ENCODE results near the gene EPHB1.

Gene EPHB1

DNA sequence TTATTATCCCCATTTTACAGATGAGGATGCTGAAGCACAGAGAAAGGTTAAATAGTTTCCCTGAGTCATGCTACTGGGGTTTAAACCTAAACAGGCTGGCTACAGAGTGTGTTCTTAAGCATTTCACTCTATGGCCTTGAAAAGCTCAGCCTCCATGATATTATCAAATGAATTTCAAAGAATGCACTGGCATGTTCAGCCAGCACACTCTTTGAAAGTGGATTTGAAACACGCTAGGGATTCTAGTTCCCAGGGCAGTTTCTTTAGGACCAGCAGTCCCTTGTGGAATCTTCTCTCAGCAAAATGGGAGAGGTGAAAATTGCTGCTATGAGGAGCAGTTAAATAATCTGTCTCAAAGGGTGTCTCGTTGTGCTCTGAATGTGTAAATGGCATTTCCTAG lies 213.3 kb downstream of the EPHB1 start:
- H3K18ac ChIP-seq (ENCODE audit: low read depth in 1 of 2, low read length in 2 of 2) = no peak overlapping the region
- no peak for DNase-seq
- H2BK120ac ChIP-seq (ENCODE audit: low read depth, low read length) = no peak overlapping the region
- H2BK12ac ChIP-seq (ENCODE audit: low read length in 2 of 2) = no peak overlapping the region
- H3K14ac ChIP-seq (ENCODE audit: low read length in 2 of 2) = no peak overlapping the region
- no peaks in the 10 kb centered on the region for H3K4me1 ChIP-seq (ENCODE audit: control insufficient read depth, insufficient read depth, low read depth, low read length)
- H4K91ac ChIP-seq (ENCODE audit: low read length) = no peak overlapping the region
- no peaks in the 10 kb centered on the region for H3K36me3 ChIP-seq (ENCODE audit: control insufficient read depth in 1 of 2, insufficient read depth in 2 of 2, low read depth in 1 of 2, low read length in 2 of 2)
- H4K8ac ChIP-seq (ENCODE audit: low read length) = no peak overlapping the region
- no peaks in the 10 kb centered on the region for H3K27me3 ChIP-seq (ENCODE audit: control insufficient read depth in 1 of 2, insufficient read depth in 1 of 2, low read length in 2 of 2)
- no peak overlapping the region for H2BK15ac ChIP-seq (ENCODE audit: low read depth, poor library complexity, severe bottlenecking)
- no peak overlapping the region for H3K4me3 ChIP-seq (ENCODE audit: insufficient read depth in 1 of 2, low read depth in 1 of 2, low read length in 2 of 2)
- H3K23ac ChIP-seq (ENCODE audit: low read length in 2 of 2) = no peak overlapping the region
- H3K79me1 ChIP-seq (replicated peaks; ENCODE audit: low read length, poor library complexity, severe bottlenecking) = no peaks in the 10 kb centered on the region
- WGBS = 58% methylated on average over 2 of the region's 2 CpGs
- no peak overlapping the region for H2AK5ac ChIP-seq (ENCODE audit: low read length, severe bottlenecking)
- no peak overlapping the region for H3K4me2 ChIP-seq (ENCODE audit: low read length, poor library complexity, severe bottlenecking)
- no peak overlapping the region for H3K4ac ChIP-seq (ENCODE audit: low read depth in 1 of 2, low read length in 2 of 2)
- H2BK5ac ChIP-seq (ENCODE audit: low read depth, low read length, poor library complexity, severe bottlenecking) = no peak overlapping the region
- H3K9me3 ChIP-seq (ENCODE audit: control insufficient read depth, low read length) = no peaks in the 10 kb centered on the region
- no peak overlapping the region for H2AFZ ChIP-seq (ENCODE audit: low read depth, low read length)
- H3K9ac ChIP-seq (ENCODE audit: low read length) = no peak overlapping the region
- no peak overlapping the region for H3K27ac ChIP-seq (ENCODE audit: low read length, poor library complexity, severe bottlenecking)

GRCh38 chr3:135009014-135009413 lies 214.0 kb downstream of the EPHB1 start:
- WGBS = 79% methylated on average over 2 of the region's 2 CpGs
- no peak overlapping the region for H3K23ac ChIP-seq (ENCODE audit: low read length in 2 of 2)

DNA sequence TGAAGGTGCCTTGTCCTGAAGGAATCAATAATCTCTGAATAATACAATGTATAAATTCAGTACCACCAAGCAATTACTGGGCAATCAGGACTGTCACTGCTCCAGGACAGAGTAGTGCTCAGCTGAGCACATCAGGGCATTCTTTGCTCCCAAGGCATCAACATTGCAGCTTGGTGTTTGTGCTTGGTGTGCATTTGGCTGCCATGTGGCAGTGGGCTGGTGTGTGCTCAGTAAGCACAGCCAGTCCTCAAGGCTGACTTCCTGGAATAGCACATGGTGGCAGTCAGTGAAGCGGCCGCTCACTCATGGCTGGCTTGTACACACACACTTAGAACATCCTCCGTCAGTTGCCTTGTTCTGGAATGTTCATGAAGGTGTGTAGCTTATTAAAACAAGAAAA lies 217.0 kb downstream of the EPHB1 start:
- Histone ChIP-seq H4K91ac (ENCODE audit: low read length) (no peak overlapping the region), H3K27ac (ENCODE audit: low read length, poor library complexity, severe bottlenecking) (no peak overlapping the region), H2AK5ac (ENCODE audit: low read length, severe bottlenecking) (no peak overlapping the region), H2BK5ac (ENCODE audit: low read depth, low read length, poor library complexity, severe bottlenecking) (no peak overlapping the region), H2AFZ (ENCODE audit: low read depth, low read length) (no peak overlapping the region), H3K18ac (ENCODE audit: low read depth in 1 of 2, low read length in 2 of 2) (no peak overlapping the region), H4K8ac (ENCODE audit: low read length) (no peak overlapping the region), H3K36me3 (ENCODE audit: control insufficient read depth in 1 of 2, insufficient read depth in 2 of 2, low read depth in 1 of 2, low read length in 2 of 2) (no peaks in the 10 kb centered on the region), H2BK12ac (ENCODE audit: low read length in 2 of 2) (no peak overlapping the region), H2BK15ac (ENCODE audit: low read depth, poor library complexity, severe bottlenecking) (no peak overlapping the region), H3K9ac (ENCODE audit: low read length) (no peak overlapping the region), H3K4me3 (ENCODE audit: insufficient read depth in 1 of 2, low read depth in 1 of 2, low read length in 2 of 2) (no peak overlapping the region), H2BK120ac (ENCODE audit: low read depth, low read length) (no peak overlapping the region), H3K9me3 (ENCODE audit: control insufficient read depth, low read length) (no peaks in the 10 kb centered on the region), H3K79me1 (replicated peaks; ENCODE audit: low read length, poor library complexity, severe bottlenecking) (no peaks in the 10 kb centered on the region), H3K27me3 (ENCODE audit: control insufficient read depth in 1 of 2, insufficient read depth in 1 of 2, low read length in 2 of 2) (no peaks in the 10 kb centered on the region), H3K14ac (ENCODE audit: low read length in 2 of 2) (no peak overlapping the region), H3K4me1 (ENCODE audit: control insufficient read depth, insufficient read depth, low read depth, low read length) (no peaks in the 10 kb centered on the region), H3K4me2 (ENCODE audit: low read length, poor library complexity, severe bottlenecking) (no peak overlapping the region), H3K23ac (ENCODE audit: low read length in 2 of 2) (no peak overlapping the region), H3K4ac (ENCODE audit: low read depth in 1 of 2, low read length in 2 of 2) (no peak overlapping the region)
- WGBS = no CpG with 5 or more reads among the region's 3 CpGs
- DNase-seq = no peak

More at GRCh38 chr3:135009014-135009413, 214.0 kb downstream of the EPHB1 start:
- H3K9ac ChIP-seq (ENCODE audit: low read length) = no peak overlapping the region
- DNase-seq = no peak
- H3K36me3 ChIP-seq (ENCODE audit: control insufficient read depth in 1 of 2, insufficient read depth in 2 of 2, low read depth in 1 of 2, low read length in 2 of 2) = no peaks in the 10 kb centered on the region
- H2BK12ac ChIP-seq (ENCODE audit: low read length in 2 of 2) = no peak overlapping the region
- no peak overlapping the region for H3K27ac ChIP-seq (ENCODE audit: low read length, poor library complexity, severe bottlenecking)
- no peak overlapping the region for H3K4me2 ChIP-seq (ENCODE audit: low read length, poor library complexity, severe bottlenecking)
- no peak overlapping the region for H3K4ac ChIP-seq (ENCODE audit: low read depth in 1 of 2, low read length in 2 of 2)
- no peak overlapping the region for H3K14ac ChIP-seq (ENCODE audit: low read length in 2 of 2)
- H3K4me1 ChIP-seq (ENCODE audit: control insufficient read depth, insufficient read depth, low read depth, low read length) = no peaks in the 10 kb centered on the region
- H3K18ac ChIP-seq (ENCODE audit: low read depth in 1 of 2, low read length in 2 of 2) = no peak overlapping the region
- H3K9me3 ChIP-seq (ENCODE audit: control insufficient read depth, low read length) = no peaks in the 10 kb centered on the region
- H2BK15ac ChIP-seq (ENCODE audit: low read depth, poor library complexity, severe bottlenecking) = no peak overlapping the region
- no peak overlapping the region for H2AFZ ChIP-seq (ENCODE audit: low read depth, low read length)
- no peak overlapping the region for H3K4me3 ChIP-seq (ENCODE audit: insufficient read depth in 1 of 2, low read depth in 1 of 2, low read length in 2 of 2)
- H2BK120ac ChIP-seq (ENCODE audit: low read depth, low read length) = no peak overlapping the region
- no peak overlapping the region for H4K8ac ChIP-seq (ENCODE audit: low read length)
- no peak overlapping the region for H2AK5ac ChIP-seq (ENCODE audit: low read length, severe bottlenecking)
- H3K27me3 ChIP-seq (ENCODE audit: control insufficient read depth in 1 of 2, insufficient read depth in 1 of 2, low read length in 2 of 2) = no peaks in the 10 kb centered on the region
- H2BK5ac ChIP-seq (ENCODE audit: low read depth, low read length, poor library complexity, severe bottlenecking) = no peak overlapping the region
- no peaks in the 10 kb centered on the region for H3K79me1 ChIP-seq (replicated peaks; ENCODE audit: low read length, poor library complexity, severe bottlenecking)
- H4K91ac ChIP-seq (ENCODE audit: low read length) = no peak overlapping the region

- Histone ChIP-seq H2BK5ac (ENCODE audit: low read depth, low read length, poor library complexity, severe bottlenecking) (no peak overlapping the region), H3K4ac (ENCODE audit: low read depth in 1 of 2, low read length in 2 of 2) (no peak overlapping the region), H3K27ac (ENCODE audit: low read length, poor library complexity, severe bottlenecking) (no peak overlapping the region), H3K9me3 (ENCODE audit: control insufficient read depth, low read length) (no peaks in the 10 kb centered on the region), H2AK5ac (ENCODE audit: low read length, severe bottlenecking) (no peak overlapping the region), H4K91ac (ENCODE audit: low read length) (no peak overlapping the region), H3K79me1 (replicated peaks; ENCODE audit: low read length, poor library complexity, severe bottlenecking) (no peaks in the 10 kb centered on the region), H3K14ac (ENCODE audit: low read length in 2 of 2) (no peak overlapping the region), H3K4me2 (ENCODE audit: low read length, poor library complexity, severe bottlenecking) (no peak overlapping the region), H3K27me3 (ENCODE audit: control insufficient read depth in 1 of 2, insufficient read depth in 1 of 2, low read length in 2 of 2) (no peaks in the 10 kb centered on the region), H2BK120ac (ENCODE audit: low read depth, low read length) (no peak overlapping the region), H3K23ac (ENCODE audit: low read length in 2 of 2) (no peak overlapping the region), H2AFZ (ENCODE audit: low read depth, low read length) (no peak overlapping the region), H4K8ac (ENCODE audit: low read length) (no peak overlapping the region), H3K9ac (ENCODE audit: low read length) (no peak overlapping the region), H2BK15ac (ENCODE audit: low read depth, poor library complexity, severe bottlenecking) (no peak overlapping the region), H3K4me1 (ENCODE audit: control insufficient read depth, insufficient read depth, low read depth, low read length) (no peaks in the 10 kb centered on the region), H2BK12ac (ENCODE audit: low read length in 2 of 2) (no peak overlapping the region), H3K4me3 (ENCODE audit: insufficient read depth in 1 of 2, low read depth in 1 of 2, low read length in 2 of 2) (no peak overlapping the region), H3K18ac (ENCODE audit: low read depth in 1 of 2, low read length in 2 of 2) (no peak overlapping the region), H3K36me3 (ENCODE audit: control insufficient read depth in 1 of 2, insufficient read depth in 2 of 2, low read depth in 1 of 2, low read length in 2 of 2) (no peaks in the 10 kb centered on the region)
- DNase-seq = no peak
- WGBS = 88% methylated on average over 8 of the region's 8 CpGs
Measured at GRCh38 chr3:135013206-135013605, 218.1 kb downstream of the EPHB1 start.
